HG02678 (cell line): Measurements from ENCODE around the gene UGT1A3.

Experiments used
- ATAC-seq: cut with Tn5 transposase; IDR thresholded peaks from one replicate; pipeline ENCODE4 v1.9.1; 2021; ENCODE audit warnings: mild to moderate bottlenecking, moderate library complexity; ENCODE audit not compliant: unreplicated experiment

UGT1A3 gene

GRCh38 chr2:233813236-233814055 lies 84.6 kb downstream of the UGT1A3 start:
- no peak for ATAC-seq

- ATAC-seq, result no peak
Observed at GRCh38 chr2:233814056-233814835, 85.4 kb downstream of the UGT1A3 start.

GRCh38 chr2:233815861-233816260 lies 87.0 kb downstream of the UGT1A3 start:
- ATAC-seq, result no peak

- no peak for ATAC-seq
Observed at GRCh38 chr2:233816334-233816733, 87.5 kb downstream of the UGT1A3 start.

DNA sequence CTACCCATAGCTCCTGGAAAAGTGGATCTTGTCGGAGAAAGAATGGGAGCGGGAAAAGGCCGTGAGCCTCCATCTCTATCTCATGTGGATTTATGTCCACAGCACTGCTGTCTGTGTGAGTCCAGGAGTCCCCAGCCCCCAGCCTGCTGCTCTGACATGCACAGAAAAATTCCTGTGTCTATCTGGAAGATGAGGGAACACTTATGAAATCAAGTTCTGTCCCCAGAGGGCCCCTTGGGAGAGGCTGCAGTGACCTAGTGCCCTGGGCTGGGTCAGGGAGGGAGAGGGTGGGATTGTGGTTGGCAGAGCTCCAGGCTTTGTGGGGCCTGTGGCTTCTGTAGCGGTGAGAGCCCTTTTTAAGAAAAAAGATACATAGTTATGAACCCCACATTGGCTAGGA lies 87.9 kb downstream of the UGT1A3 start:
- no peak for ATAC-seq

GRCh38 chr2:233817361-233817911 lies 88.6 kb downstream of the UGT1A3 start:
- ATAC-seq, result no peak

GRCh38 chr2:233817995-233818638 lies 89.3 kb downstream of the UGT1A3 start:
- no peak for ATAC-seq

GRCh38 chr2:233818639-233819621 lies 90.1 kb downstream of the UGT1A3 start:
- no peak for ATAC-seq

- ATAC-seq, result no peak
Observed at GRCh38 chr2:233819884-233820773, 91.3 kb downstream of the UGT1A3 start.

DNA sequence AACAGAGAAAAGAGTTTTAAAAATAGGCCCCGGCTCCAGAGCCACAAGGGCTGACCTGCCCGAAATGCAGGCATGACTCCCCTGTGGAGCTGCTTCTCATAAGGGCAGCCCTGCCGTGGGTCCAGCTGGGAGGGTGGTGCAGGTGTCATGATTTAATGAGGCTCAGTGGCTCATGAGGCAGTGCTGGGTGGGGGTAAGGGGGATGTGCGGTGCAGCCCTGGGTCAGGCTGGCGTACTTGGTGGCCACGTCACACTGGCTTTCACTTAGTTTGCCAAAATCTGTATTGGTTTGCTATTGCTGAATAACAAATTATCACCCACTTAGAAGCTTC lies 91.9 kb downstream of the UGT1A3 start:
- no peak for ATAC-seq

DNA sequence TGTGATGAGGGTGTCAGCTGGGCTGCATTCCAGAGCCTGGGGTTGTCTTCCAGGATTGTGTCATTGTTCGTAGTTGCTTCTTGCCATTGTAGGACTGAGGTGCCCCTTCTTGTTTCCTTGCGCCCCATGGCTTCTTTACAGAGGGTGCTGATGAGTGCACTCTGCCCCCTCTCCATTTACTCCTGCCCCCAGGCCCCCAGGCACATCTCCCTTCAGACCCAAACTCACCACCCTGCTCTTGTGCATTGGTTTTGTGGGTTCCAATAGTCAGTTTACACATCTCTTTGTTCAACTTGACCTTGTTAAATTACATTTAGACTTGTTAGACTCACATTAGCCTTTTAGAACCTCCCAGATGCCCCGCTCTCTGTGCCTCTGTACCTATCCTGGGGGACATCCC lies 92.4 kb downstream of the UGT1A3 start:
- ATAC-seq, result no peak

DNA sequence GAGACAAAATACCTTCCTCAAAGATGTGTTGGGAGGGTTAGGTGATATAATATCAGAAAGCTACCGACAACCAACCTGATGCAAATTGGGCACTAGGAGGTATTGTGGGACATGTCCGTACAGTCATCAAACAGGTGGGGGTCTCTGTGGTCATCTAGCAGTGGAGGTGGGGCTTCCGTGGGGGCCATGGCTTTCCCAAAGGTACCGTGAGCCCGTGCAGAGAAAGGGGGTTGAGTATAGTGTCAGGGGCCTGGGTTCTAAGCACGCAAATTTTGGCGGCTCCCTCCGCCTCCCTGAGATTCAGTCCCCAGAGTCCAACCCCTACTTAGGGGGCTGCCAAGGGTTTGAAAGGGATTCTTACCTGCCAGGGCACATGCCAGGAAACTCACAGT lies 92.9 kb downstream of the UGT1A3 start:
- no peak for ATAC-seq

DNA sequence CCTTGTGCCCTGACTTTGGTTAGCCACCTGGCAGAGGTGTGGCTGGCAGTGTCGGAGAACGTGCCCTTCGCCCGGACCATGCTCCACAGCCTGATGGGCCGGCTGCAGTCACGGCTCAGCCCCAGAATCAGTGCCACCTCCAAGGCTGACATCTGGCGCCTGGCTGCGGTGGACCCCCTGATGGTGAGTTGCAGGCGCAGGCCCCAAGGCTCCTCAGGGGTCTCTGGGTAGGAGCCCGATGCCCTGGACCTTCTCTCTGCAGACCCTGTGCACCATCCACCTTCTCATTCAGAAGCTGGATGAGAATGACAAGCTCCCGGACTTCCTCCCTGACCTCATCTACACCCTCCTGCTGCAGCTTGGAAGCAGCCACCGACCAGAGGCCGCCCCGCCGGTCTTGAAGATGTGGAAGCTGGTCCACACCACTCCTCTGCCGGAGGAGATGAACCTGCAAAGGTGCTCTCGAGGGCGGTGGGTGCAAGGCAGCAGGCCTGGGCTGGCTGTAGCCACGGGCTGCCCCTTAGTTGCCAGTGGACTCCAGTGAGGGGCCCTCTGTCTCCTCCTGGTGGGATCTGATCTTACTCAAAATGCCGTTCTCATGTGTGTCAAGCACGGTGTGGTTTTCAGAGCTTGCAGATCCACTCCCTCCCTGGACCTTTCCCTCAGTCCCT lies 93.4 kb downstream of the UGT1A3 start:
- no peak for ATAC-seq
